ENCODE results near the gene SELENON.

SELENON gene

DNA sequence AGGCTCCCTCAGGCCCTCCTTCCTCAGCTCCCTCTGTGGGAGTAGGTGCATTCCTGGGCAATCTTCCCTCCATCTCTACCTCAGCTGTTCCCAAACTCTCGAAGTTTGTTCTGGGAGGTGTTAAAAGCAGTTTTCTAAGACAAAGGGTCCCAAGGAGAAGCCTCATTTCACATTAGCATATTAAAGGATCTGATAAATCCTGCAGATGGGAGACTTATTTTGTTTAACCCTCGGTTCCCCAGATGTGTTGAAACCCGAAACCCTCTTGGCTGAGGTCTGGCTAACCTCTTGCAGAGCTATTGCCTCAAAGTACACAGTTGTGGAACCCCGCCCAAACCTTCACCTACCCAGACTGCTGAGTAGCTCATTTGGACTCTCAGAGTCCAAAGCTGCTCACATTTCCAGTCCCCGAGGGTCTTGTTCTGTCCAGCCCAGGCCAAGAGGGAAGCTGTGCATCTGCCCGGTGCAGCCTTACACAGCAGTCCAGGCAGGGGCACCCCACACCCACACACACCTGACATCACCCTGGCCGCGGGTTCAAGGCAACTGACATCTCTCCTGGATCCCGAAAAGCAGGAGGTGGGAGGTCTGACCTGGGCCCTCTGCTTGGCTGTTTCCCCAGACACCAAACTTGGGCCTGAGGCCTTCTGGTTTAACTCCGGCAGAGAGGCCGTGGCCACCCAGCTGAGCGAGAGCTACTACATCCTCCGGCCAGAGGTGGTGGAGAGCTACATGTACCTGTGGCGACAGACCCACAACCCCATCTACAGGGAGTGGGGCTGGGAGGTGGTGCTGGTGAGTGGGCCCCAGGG lies 19.5 kb upstream of the SELENON start:
- Histone ChIP-seq H3K36me3 (ENCODE audit: control insufficient read depth, insufficient read depth, low read length) (no peaks in the 10 kb centered on the region), H3K27me3 (ENCODE audit: control insufficient read depth, insufficient read depth, low read length, poor library complexity, severe bottlenecking) (no peaks in the 10 kb centered on the region), H3K4me1 (ENCODE audit: control insufficient read depth, insufficient read depth, low read length) (peaks cover 14% of the 10 kb centered on the region), H3K9me3 (ENCODE audit: control insufficient read depth, low read length) (no peaks in the 10 kb centered on the region), H3K4me3 (ENCODE audit: insufficient read depth, low read depth, low read length) (no peak overlapping the region), H3K27ac (ENCODE audit: insufficient read depth, low read depth, low read length, poor library complexity, severe bottlenecking) (no peak overlapping the region)
- WGBS, 2 experiments, result 61 to 66% methylated on average over 13 to 14 of the region's 14 CpGs

DNA sequence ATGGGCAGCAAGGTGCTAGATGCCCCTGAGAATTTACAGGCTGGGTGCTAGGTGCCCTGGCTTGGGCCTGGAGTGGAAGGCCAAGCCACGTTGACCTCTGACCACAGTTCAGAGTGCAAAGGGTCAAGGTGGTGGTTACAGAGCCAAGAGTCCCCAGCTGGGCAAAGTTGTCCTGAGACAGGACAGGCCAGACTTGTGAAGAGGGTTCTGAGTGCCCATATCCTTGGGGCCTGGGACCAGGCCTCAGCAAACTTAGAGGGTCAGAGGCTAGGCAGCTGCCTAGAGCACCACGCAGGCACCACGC lies 18.9 kb upstream of the SELENON start:
- H3K27ac ChIP-seq (ENCODE audit: insufficient read depth, low read depth, low read length, poor library complexity, severe bottlenecking), result no peak overlapping the region
- 86 to 88% methylated on average over 3 of the region's 3 CpGs for WGBS, 2 experiments
- no peaks in the 10 kb centered on the region for H3K36me3 ChIP-seq (ENCODE audit: control insufficient read depth, insufficient read depth, low read length)
- no peaks in the 10 kb centered on the region for H3K9me3 ChIP-seq (ENCODE audit: control insufficient read depth, low read length)
- H3K4me3 ChIP-seq (ENCODE audit: insufficient read depth, low read depth, low read length), result no peak overlapping the region
- peaks cover 14% of the 10 kb centered on the region for H3K4me1 ChIP-seq (ENCODE audit: control insufficient read depth, insufficient read depth, low read length)
- no peaks in the 10 kb centered on the region for H3K27me3 ChIP-seq (ENCODE audit: control insufficient read depth, insufficient read depth, low read length, poor library complexity, severe bottlenecking)

DNA sequence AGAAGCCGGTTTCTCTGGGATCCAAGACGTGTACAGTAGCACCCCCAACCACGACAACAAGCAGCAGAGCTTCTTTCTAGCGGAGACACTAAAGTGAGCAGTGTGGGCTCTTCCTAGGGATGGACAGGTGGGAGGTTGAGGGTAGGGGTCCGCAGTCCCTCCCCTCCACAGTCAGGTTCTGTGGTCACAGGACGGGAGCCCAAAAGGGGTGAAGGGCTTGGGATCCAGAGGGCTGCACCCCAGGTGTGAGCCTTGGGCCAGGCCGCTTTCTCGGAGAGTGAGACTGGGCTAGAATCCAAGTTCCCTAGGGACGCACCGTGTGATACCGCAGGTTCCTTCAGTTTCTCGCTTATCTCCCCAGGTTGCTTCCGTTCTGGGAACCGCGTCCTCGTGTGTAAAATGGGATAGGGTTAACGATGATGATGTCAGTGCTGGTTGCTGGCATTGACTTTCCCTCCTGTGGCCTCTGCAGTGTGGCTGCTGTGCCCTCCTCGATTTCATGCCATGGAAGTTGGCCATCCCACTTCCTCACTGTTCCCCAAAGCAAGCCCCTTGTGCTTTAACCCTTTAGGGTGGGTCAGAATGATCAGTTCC lies 17.3 kb upstream of the SELENON start:
- Histone ChIP-seq H3K4me1 (ENCODE audit: control insufficient read depth, insufficient read depth, low read length) (peaks cover 22% of the 10 kb centered on the region), H3K4me3 (ENCODE audit: insufficient read depth, low read depth, low read length) (no peak overlapping the region), H3K9me3 (ENCODE audit: control insufficient read depth, low read length) (no peaks in the 10 kb centered on the region), H3K27ac (ENCODE audit: insufficient read depth, low read depth, low read length, poor library complexity, severe bottlenecking) (no peak overlapping the region), H3K36me3 (ENCODE audit: control insufficient read depth, insufficient read depth, low read length) (no peaks in the 10 kb centered on the region), H3K27me3 (ENCODE audit: control insufficient read depth, insufficient read depth, low read length, poor library complexity, severe bottlenecking) (no peaks in the 10 kb centered on the region)
- 90% methylated on average over 18 of the region's 18 CpGs for WGBS, 2 experiments

DNA sequence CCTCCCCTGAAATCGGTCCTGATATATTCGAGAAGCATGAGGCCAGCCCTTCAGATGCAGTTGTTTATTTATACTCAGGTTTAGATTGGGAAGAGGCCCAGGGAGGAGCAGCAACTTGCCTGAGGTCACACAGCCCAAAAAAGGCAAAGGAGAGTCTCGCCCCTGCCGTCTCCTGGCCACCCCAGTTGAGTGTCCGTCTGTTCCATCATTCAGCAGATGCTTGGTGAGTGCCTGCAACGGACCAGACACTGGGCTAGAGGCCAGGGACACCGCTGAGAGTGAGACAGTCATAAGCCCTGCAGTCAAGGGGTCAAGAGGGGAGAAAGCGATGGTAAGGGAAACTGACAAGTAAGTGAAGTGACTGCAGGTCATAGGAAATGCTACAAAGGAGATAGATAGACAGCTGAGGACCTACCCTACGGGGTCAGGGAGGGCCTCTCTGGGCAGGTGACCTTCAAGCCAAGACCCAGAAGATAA lies 15.4 kb upstream of the SELENON start:
- Histone ChIP-seq H3K27ac (ENCODE audit: insufficient read depth, low read depth, low read length, poor library complexity, severe bottlenecking) (no peak overlapping the region), H3K4me3 (ENCODE audit: insufficient read depth, low read depth, low read length) (no peak overlapping the region), H3K36me3 (ENCODE audit: control insufficient read depth, insufficient read depth, low read length) (no peaks in the 10 kb centered on the region), H3K9me3 (ENCODE audit: control insufficient read depth, low read length) (no peaks in the 10 kb centered on the region), H3K4me1 (ENCODE audit: control insufficient read depth, insufficient read depth, low read length) (peaks cover 22% of the 10 kb centered on the region), H3K27me3 (ENCODE audit: control insufficient read depth, insufficient read depth, low read length, poor library complexity, severe bottlenecking) (no peaks in the 10 kb centered on the region)
- 90% methylated on average over 9 of the region's 9 CpGs for WGBS, 2 experiments

DNA sequence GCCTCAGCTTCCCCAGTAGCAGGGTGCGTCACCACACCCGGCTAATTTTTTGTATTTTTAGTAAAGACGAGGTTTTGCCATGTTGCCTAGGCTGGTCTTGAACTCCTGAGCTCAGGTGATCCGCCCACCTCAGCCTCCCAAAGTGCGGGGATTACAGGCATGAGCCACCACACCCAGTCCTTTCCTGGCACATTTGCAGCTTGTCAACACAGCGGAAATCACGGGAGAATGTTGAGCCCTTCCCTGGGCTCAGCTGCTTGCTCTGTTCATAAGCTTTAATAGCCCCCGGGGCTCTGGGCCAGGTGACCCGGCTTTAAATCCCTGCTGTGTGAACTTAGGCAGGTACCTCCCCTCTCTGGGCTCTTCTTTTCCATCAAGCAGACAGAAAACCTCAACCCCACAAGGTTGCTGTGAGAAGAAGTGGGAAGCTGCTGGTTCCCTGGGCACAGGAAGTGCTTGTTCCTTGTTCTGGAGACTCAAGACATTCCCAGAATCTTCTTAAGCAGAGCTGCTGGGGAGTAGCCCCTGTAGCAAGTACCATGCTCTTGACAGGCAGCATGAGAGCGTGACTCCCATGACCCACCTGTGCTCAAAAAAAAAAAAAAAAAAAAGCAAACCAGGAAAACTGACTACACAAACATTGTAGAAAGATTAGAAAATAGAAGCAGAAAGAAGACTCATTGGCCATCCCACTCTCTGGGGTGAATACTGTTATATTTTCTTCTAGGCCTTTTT lies 14.5 kb upstream of the SELENON start:
- H3K36me3 ChIP-seq (ENCODE audit: control insufficient read depth, insufficient read depth, low read length), result no peaks in the 10 kb centered on the region
- H3K27ac ChIP-seq (ENCODE audit: insufficient read depth, low read depth, low read length, poor library complexity, severe bottlenecking), result no peak overlapping the region
- no peak overlapping the region for H3K4me3 ChIP-seq (ENCODE audit: insufficient read depth, low read depth, low read length)

DNA sequence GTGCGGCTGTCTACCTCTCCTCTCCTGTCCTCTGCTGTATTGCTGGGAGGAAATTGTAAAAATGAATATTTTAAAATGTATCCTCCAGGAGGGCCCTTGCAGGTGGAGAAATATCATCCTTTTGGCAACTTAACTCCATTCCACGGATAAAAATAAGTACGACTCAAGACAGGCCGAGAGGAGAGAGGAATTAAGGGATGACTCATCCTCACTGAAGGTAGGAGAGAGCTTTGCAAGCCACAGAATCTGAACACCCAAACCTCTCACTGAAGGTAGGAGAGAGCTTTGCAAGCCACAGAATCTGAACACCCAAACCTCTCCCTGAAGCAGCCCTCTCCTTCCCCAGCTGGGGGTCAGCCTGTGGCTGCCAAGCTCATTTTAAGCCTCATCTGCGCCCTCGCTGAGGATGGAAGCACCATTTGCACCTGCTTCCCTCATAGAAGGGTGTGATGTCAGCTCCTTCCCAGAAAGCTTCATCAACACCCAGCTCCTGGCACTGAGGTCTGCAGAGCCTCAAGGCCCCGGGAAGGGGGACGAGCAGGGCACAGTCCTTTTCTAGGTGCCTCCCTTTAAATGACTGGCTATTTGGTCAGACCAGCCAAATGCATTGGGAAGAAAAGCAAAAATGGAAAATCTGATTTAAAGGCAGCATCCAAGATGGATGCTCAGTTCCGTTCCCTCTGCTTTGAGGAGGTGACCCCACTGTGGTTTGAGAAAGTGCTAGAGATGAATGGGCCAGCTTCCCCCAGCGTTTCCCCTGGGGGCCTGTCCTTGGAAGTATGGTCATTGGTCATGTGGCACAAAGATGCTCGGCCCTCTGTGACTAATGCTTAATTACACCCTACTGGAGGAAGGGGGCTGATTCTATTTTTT lies 12.9 kb upstream of the SELENON start:
- H3K4me1 ChIP-seq (ENCODE audit: control insufficient read depth, insufficient read depth, low read length), result peaks cover 12% of the 10 kb centered on the region
- no peak overlapping the region for H3K4me3 ChIP-seq (ENCODE audit: insufficient read depth, low read depth, low read length)
- H3K27me3 ChIP-seq (ENCODE audit: control insufficient read depth, insufficient read depth, low read length, poor library complexity, severe bottlenecking), result no peaks in the 10 kb centered on the region
- no peak overlapping the region for H3K27ac ChIP-seq (ENCODE audit: insufficient read depth, low read depth, low read length, poor library complexity, severe bottlenecking)
- 85 to 88% methylated on average over 11 of the region's 11 CpGs for WGBS, 2 experiments
- no peaks in the 10 kb centered on the region for H3K9me3 ChIP-seq (ENCODE audit: control insufficient read depth, low read length)
- H3K36me3 ChIP-seq (ENCODE audit: control insufficient read depth, insufficient read depth, low read length), result no peaks in the 10 kb centered on the region

More for the DNA sequence above, 14.5 kb upstream of the SELENON start:
- 89% methylated on average over 10 of the region's 10 CpGs for WGBS, 2 experiments
- H3K9me3 ChIP-seq (ENCODE audit: control insufficient read depth, low read length), result no peaks in the 10 kb centered on the region
- H3K4me1 ChIP-seq (ENCODE audit: control insufficient read depth, insufficient read depth, low read length), result peaks cover 16% of the 10 kb centered on the region
- no peaks in the 10 kb centered on the region for H3K27me3 ChIP-seq (ENCODE audit: control insufficient read depth, insufficient read depth, low read length, poor library complexity, severe bottlenecking)

DNA sequence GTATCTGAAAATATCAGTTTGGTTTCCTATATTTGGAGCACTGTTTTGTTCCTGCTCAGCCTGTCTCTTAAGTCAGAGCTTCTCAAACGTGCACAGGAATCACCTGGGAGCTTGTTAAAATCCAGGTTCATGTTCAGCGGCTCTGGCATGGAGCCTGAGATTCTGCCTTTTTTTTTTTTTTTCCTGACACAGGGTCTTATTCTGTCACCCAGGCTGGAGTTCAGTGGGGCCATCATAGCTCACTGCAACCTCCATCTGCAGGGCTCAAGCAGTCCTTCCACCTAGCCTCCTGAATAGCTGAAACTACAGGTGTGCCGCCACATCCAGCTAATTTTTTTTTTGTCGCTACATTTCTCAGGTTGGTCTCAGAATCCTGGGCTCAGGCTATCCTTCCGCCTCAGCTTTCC lies 12.2 kb upstream of the SELENON start:
- Histone ChIP-seq H3K27ac (ENCODE audit: insufficient read depth, low read depth, low read length, poor library complexity, severe bottlenecking) (no peak overlapping the region), H3K27me3 (ENCODE audit: control insufficient read depth, insufficient read depth, low read length, poor library complexity, severe bottlenecking) (no peaks in the 10 kb centered on the region), H3K4me3 (ENCODE audit: insufficient read depth, low read depth, low read length) (no peak overlapping the region), H3K9me3 (ENCODE audit: control insufficient read depth, low read length) (no peaks in the 10 kb centered on the region), H3K36me3 (ENCODE audit: control insufficient read depth, insufficient read depth, low read length) (no peaks in the 10 kb centered on the region), H3K4me1 (ENCODE audit: control insufficient read depth, insufficient read depth, low read length) (peaks cover 12% of the 10 kb centered on the region)
- 92 to 93% methylated on average over 5 of the region's 5 CpGs for WGBS, 2 experiments

DNA sequence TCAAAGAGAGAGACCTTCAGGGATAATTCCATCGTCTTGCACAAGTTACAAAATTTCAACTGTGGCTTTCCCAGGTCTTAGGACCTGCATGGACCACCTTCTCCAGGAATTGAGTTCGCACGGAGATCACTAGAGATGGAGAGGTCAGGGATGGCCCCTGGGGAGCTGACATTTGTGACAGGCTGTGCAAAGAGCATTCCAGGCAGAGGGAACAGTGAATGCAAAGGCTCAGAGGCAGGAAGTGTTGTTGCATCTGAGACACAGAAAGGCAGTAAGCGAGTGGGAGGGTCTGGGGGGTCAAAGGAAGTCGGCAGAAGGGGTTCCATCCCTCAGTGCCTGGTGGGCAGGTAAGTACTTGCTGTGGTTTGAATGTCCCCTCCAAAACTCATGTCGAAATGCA lies 9.5 kb upstream of the SELENON start:
- WGBS, 2 experiments, result 95 to 97% methylated on average over 6 of the region's 6 CpGs
- Histone ChIP-seq H3K27me3 (ENCODE audit: control insufficient read depth, insufficient read depth, low read length, poor library complexity, severe bottlenecking) (no peaks in the 10 kb centered on the region), H3K9me3 (ENCODE audit: control insufficient read depth, low read length) (no peaks in the 10 kb centered on the region)

DNA sequence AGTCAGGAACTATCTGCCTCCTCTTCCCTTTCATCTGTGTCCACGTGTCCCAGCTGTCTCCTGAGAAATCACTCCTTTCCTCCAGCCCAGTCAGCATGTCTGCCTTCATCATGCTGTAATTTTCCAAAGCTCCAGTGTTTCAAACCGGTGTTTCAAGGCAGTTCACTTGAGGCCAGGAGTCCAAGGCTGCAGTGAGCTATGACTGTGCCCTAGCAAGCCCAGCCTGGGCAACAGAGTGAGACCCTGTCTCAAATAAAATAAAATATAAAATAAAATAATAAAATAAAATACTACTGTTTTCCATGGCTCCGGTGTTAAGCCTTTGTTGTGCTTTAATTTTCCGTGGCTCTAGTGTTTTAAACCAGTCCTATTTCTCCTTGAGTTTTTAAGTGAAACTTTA lies 7.9 kb upstream of the SELENON start:
- no peak overlapping the region for H3K4me3 ChIP-seq (ENCODE audit: insufficient read depth, low read depth, low read length)

More for the DNA sequence above, 9.5 kb upstream of the SELENON start:
- H3K36me3 ChIP-seq (ENCODE audit: control insufficient read depth, insufficient read depth, low read length), result no peaks in the 10 kb centered on the region
- peaks cover 9% of the 10 kb centered on the region for H3K4me1 ChIP-seq (ENCODE audit: control insufficient read depth, insufficient read depth, low read length)
- no peak overlapping the region for H3K4me3 ChIP-seq (ENCODE audit: insufficient read depth, low read depth, low read length)
- no peak overlapping the region for H3K27ac ChIP-seq (ENCODE audit: insufficient read depth, low read depth, low read length, poor library complexity, severe bottlenecking)

More for the DNA sequence above, 7.9 kb upstream of the SELENON start:
- Histone ChIP-seq H3K27ac (ENCODE audit: insufficient read depth, low read depth, low read length, poor library complexity, severe bottlenecking) (no peak overlapping the region), H3K27me3 (ENCODE audit: control insufficient read depth, insufficient read depth, low read length, poor library complexity, severe bottlenecking) (no peaks in the 10 kb centered on the region), H3K36me3 (ENCODE audit: control insufficient read depth, insufficient read depth, low read length) (no peaks in the 10 kb centered on the region), H3K9me3 (ENCODE audit: control insufficient read depth, low read length) (no peaks in the 10 kb centered on the region), H3K4me1 (ENCODE audit: control insufficient read depth, insufficient read depth, low read length) (peaks cover 11% of the 10 kb centered on the region)
- 83 to 85% methylated on average over 4 of the region's 4 CpGs for WGBS, 2 experiments
